WTC11 (cell line): ENCODE data around the gene TUBGCP2.

ENCODE experiments used
- CTCF ChIP-seq: fragments of 200-600 bp; IDR thresholded peaks from 2 replicates; pipeline ENCODE4 v1.8.0; 2022; ENCODE audit warnings: antibody characterized with exemption
- ELF4 ChIP-seq: sonication (generic); formaldehyde crosslinking; IDR thresholded peaks from 2 replicates; pipeline ENCODE4 v1.8.1; 2022; ENCODE audit warnings: low read depth, mild to moderate bottlenecking, moderate library complexity, missing genetic modification reagents
- HMGA2 ChIP-seq: fragments of 250-450 bp; sonication (Bioruptor Pico); IDR thresholded peaks from 2 replicates; pipeline ENCODE4 v1.4.0; 2021; ENCODE audit warnings: mild to moderate bottlenecking, moderate library complexity
- MAX ChIP-seq: sonication (generic); formaldehyde crosslinking; IDR thresholded peaks from 2 replicates; pipeline ENCODE4 v1.8.0; 2022; ENCODE audit warnings: mild to moderate bottlenecking, missing genetic modification reagents
- USF2 ChIP-seq: sonication (generic); formaldehyde crosslinking; IDR thresholded peaks from 2 replicates; pipeline ENCODE4 v1.8.1; 2023; ENCODE audit warnings: mild to moderate bottlenecking, missing genetic modification reagents, moderate library complexity
- ZSCAN18 ChIP-seq: fragments of 250-450 bp; sonication (Bioruptor Pico); IDR thresholded peaks from 2 replicates; pipeline ENCODE4 v2.1.2; 2022; ENCODE audit warnings: mild to moderate bottlenecking, moderate library complexity

GRCh38 chr10:133235932-133236331, 72.7 kb downstream of the TUBGCP2 start:
- no peak for TF ChIP-seq ZSCAN18 (CRISPR knock-in tag)
- TF ChIP-seq CTCF, result no peak
- TF ChIP-seq USF2 (CRISPR knock-in tag), result no peak
- TF ChIP-seq HMGA2 (CRISPR knock-in tag), result no peak
- no peak for TF ChIP-seq ELF4 (CRISPR knock-in tag)
- no peak for TF ChIP-seq MAX
